ACHN (cell line): ENCODE measurements around the gene DNAAF8.

Experiments used
- DNase-seq: peaks from one replicate; pipeline ENCODE4 v3.0.0-alpha.2; 2015
- in situ Hi-C: cut with HindIII; loops from 2 replicates; pipeline ENCODE4 v1.10.0; 2017; ENCODE audit warnings: low sequenced_read_pairs, low pct_ligation_motif_present, low pct_unique_long_range_greater_than_20kb

The DNAAF8 gene

DNA sequence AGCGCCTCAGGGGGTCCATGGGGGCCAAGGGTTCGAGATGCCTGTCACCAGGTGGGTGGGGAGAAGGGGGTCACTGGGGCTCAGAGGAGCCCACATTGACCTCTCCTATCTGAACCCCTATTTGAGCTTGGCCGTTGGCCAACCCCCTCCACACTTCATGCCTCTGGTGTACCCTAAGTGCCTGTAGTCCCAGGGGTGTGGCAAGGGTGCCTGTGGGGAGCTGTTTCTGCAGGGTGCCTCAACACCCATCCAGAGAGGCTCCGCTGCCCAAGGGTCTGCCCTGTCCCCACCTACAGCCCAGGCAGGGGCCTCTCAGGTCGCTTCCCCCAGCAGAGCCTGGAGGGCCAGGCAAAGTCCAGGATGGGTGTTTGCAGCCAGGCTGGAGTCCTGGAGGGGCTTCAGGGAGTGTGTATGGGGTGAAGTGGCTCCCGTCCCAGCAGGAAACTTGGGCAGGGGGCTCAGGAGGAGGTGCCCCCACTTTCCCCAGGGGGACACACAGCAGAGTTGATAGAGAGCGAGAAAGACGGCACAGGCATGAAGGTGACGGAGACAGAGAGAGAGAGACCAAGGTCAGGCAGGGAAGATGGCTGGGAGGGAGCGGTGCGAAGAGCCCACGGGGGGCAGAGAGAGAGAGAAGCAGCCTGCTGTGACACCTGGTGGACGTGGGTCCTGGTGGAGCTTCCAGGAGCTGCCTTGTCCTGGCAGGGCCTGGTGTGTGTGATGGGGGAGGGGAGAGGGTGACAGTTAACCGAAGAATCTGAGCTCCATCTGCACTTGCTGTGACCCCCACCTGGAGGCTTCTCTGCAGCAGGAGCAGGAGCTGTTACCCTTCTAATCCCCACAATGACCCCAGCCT lies 53.5 kb downstream of the DNAAF8 start, which contains the start of gene SEPTIN12:
SEPTIN12 (minus strand) TSS at position 719 of the 856 bp plus-strand sequence; CDS start at position 19, 700 bp downstream.
- in situ Hi-C loops = no loop called here
- no peak for DNase-seq

DNA sequence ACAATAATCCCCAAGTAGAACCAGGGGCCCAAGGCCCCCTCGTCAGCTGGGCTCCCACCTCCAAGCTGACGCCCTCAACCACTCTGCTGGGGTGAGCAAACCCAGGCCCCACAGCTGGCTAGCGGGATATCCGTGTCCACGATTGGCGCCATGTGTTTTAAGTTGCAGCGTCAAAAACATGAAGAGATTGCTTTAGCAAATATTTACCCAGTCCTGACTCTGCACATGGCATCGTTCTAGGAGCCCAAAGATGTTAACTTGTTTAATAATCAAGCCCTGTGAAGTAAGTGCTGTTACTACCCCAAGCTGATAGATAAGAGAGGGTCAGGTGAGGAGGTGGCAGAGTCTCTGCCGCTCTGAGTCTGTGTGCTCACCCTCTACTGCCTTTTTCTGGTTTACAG lies 54.2 kb downstream of the DNAAF8 start:
- DNase-seq = no peak
- in situ Hi-C loops = no loop called here

GRCh38 chr16:4788910-4789309 lies 54.6 kb downstream of the DNAAF8 start:
- in situ Hi-C loops = no loop called here
- DNase-seq = no peak

- DNase-seq = no peak
- in situ Hi-C loops = no loop called here
These were observed 55.9 kb downstream of the DNAAF8 start for GRCh38 chr16:4790261-4790660.

DNA sequence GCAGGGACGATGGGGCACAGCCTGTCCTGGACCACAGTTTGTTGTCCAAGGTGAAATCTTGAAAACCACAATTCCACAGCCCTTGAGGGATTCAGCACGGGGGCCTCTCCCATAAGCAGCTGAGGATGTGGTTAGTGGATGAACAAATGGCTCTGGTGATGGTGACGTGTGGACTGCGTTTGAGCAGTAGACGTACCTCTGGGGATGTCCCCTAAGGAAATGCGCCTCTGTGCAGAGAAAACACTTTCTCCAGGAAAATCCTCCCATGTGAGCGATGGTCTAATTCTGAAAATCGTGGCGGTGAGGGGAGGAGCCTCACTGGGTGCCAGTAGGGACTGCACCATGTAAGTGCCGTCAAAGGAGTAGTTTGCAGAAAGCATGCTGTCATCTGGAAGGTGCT lies 56.5 kb downstream of the DNAAF8 start:
- in situ Hi-C loops = no loop called here
- DNase-seq = no peak

DNA sequence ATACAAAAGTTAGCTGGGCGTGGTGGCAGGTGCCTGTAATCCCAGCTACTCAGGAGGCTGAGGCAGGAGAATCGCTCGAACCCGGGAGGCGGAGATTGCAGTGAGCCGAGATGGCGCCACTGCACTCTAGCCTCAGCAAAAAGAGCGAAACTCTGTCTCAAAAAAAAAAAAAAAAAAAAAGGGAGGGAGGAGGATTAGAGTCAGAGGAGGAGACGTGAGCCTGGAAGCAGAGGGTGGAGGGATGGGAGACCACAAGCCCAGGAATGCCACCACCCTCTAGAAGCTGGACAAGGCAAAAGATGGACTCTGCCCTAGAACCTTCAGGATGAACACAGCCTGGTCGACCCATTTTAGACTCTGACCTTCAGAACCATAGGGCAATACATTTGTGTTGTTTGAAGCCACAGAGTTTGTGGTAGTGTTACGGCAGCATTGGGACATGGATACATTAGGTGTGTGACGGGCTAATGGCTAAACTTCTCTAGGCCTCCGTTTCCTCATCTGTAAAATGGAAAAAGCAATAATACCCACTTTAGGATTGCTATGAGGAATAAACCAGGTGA lies 58.7 kb downstream of the DNAAF8 start:
- in situ Hi-C loops = no loop called here
- DNase-seq = no peak

DNA sequence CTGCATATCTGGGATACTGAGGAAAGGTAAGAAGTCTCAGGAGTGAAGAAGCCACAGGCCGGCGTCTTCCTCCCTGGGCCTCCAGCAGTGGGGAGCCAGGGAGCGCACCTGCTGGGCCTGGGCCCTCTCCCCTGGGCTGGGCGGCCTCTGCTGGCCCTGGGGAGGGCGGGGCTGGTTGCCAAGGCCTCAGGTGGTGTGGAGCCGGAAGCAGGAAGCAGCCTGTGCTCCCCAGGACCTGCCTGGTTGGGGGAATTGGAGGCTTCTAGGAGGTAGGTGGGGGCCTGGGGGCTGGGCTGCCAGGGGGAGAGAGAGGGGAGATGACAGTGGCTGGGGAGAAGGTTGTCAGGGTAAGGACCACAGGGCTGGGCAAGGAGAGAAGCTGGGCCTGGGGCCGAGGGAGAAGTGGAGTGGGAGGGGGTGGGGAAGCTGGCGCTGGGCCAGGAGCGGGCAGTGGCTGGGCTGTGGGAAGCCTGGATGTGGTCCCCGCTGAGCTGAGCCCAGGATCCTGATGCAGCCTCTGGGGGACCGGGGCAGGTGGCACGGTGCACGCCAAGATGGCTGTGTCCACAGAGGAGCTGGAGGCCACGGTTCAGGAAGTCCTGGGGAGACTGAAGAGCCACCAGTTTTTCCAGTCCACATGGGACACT lies 61.0 kb downstream of the DNAAF8 start, which contains the start of gene SMIM22:
SMIM22 (plus strand) TSS at position 189 of the 647 bp plus-strand sequence; CDS start at position 555, 366 bp downstream.
- in situ Hi-C loops = no loop called here
- DNase-seq = no peak

DNA sequence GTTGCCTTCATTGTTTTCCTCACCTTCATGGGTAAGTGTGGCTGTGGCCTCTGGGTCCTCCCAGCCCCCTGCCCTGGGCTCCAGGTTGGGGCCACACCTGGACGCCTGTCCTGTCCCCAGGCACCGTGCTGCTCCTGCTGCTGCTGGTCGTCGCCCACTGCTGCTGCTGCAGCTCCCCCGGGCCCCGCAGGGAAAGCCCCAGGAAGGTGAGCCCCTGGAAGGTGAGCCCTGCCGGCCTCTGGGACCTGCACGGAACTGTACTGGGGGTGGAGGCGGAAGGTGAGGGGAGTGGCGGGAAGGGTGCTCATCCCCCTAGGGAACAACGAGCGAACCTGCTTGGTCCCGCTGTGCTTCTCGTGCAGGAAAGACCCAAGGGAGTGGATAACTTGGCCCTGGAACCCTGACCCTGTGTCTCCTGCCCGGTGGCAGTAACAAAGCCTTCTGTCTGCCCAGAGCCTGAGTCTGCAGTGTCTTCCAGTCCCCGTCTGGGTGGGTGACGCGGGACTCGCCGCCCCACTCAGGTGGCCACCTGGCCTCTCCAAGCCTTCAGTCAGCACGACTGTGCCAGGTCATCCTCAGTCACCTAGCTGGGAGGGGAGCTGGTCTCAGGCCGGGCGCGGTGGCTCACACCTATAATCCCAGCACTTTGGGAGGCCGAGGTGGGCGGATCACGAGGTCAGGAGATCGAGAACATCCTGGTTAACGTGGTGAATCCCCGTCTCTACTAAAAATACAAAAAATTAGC lies 61.7 kb downstream of the DNAAF8 start:
- DNase-seq = no peak
- in situ Hi-C loops = no loop called here

GRCh38 chr16:4796982-4797804 lies 62.9 kb downstream of the DNAAF8 start:
- in situ Hi-C loops = no loop called here
- DNase-seq = no peak

- DNase-seq = no peak
- in situ Hi-C loops = no loop called here
These were observed 63.5 kb downstream of the DNAAF8 start for GRCh38 chr16:4797805-4798252.

GRCh38 chr16:4798456-4798855 lies 64.1 kb downstream of the DNAAF8 start:
- in situ Hi-C loops = no loop called here
- no peak for DNase-seq
